Liver (tissue), 9 donors: ENCODE measurements around the gene NR2F1. TPM values are rescaled to one million over a fixed set of nuclear protein-coding genes. Genes with fewer than 3 reads are reported as not detected.

Source experiments
- DNase-seq: peaks from one replicate; pipeline ENCODE4 v3.0.0-alpha.2; 2017; ENCODE audit warnings: low spot score
- H3K27ac ChIP-seq, 2 donors: one replicate each; pipeline ENCODE4 v1.7.0; 2013; ENCODE audit warnings: inconsistent platforms in 2 of 2, low read length in 2 of 2, control low read depth in 1 of 2, low read depth in 1 of 2, mild to moderate bottlenecking in 1 of 2
- H3K27me3 ChIP-seq, 4 donors: one replicate each; pipeline versions ENCODE4 v1.6.1 to v1.7.0; 2013; ENCODE audit warnings: low read length in 3 of 4, inconsistent platforms in 1 of 4, mild to moderate bottlenecking in 1 of 4, moderate library complexity in 1 of 4; ENCODE audit not compliant: control insufficient read depth in 4 of 4, insufficient read depth in 4 of 4
- H3K36me3 ChIP-seq, 4 donors: one replicate each; pipeline versions ENCODE4 v1.6.1 to v1.7.0; 2013; ENCODE audit warnings: low read length in 3 of 4, mild to moderate bottlenecking in 3 of 4, low read depth in 1 of 4, moderate library complexity in 1 of 4; ENCODE audit not compliant: control insufficient read depth in 4 of 4, insufficient read depth in 3 of 4
- H3K4me1 ChIP-seq, 4 donors: one replicate each; pipeline versions ENCODE4 v1.6.1 to v1.7.0; 2013; ENCODE audit warnings: low read length in 3 of 4, mild to moderate bottlenecking in 3 of 4, moderate library complexity in 1 of 4; ENCODE audit not compliant: control insufficient read depth in 4 of 4, insufficient read depth in 4 of 4
- H3K4me3 ChIP-seq, 3 donors: one replicate each; pipeline versions ENCODE4 v1.6.1 to v1.7.0; 2013; ENCODE audit warnings: low read length in 3 of 3, control low read depth in 1 of 3, low read depth in 1 of 3, mild to moderate bottlenecking in 1 of 3
- H3K9ac ChIP-seq, 2 donors: one replicate each; pipeline ENCODE4 v1.7.0; 2013; ENCODE audit warnings: low read length in 2 of 2, mild to moderate bottlenecking in 2 of 2, moderate library complexity in 2 of 2, control low read depth in 1 of 2, low read depth in 1 of 2
- H3K9me3 ChIP-seq, 4 donors: one replicate each; pipeline versions ENCODE4 v1.6.1 to v1.7.0; 2013; ENCODE audit warnings: low read length in 3 of 4; ENCODE audit not compliant: control insufficient read depth in 4 of 4
- ATF3 ChIP-seq: IDR thresholded peaks from 2 replicates; pipeline ENCODE4 v1.6.1; 2016; ENCODE audit warnings: antibody characterized with exemption
- EGR1 ChIP-seq, 2 donors: IDR thresholded peaks; 2 replicates each; pipeline ENCODE4 v1.6.1; 2016 to 2018; ENCODE audit warnings: antibody characterized with exemption in 2 of 2, low read depth in 2 of 2
- FOXA1 ChIP-seq: IDR thresholded peaks from 2 replicates; pipeline ENCODE4 v1.6.1; 2016; ENCODE audit warnings: antibody characterized with exemption
- FOXA2 ChIP-seq: IDR thresholded peaks from 2 replicates; pipeline ENCODE4 v1.6.1; 2016; ENCODE audit warnings: antibody characterized with exemption
- GABPA ChIP-seq, 2 donors: IDR thresholded peaks in 1 of 2; conservative IDR thresholded peaks in 1 of 2; 2 replicates each; pipeline ENCODE4 v1.6.1; 2016; ENCODE audit warnings: antibody characterized with exemption in 2 of 2, mild to moderate bottlenecking in 1 of 2, moderate library complexity in 1 of 2
- HNF4A ChIP-seq, 2 donors: conservative IDR thresholded peaks; 2 replicates each; pipeline ENCODE4 v1.6.1; 2016; ENCODE audit warnings: antibody characterized with exemption in 2 of 2, mild to moderate bottlenecking in 2 of 2
- HNF4G ChIP-seq: IDR thresholded peaks from 2 replicates; pipeline ENCODE4 v1.6.1; 2016; ENCODE audit warnings: antibody characterized with exemption
- JUND ChIP-seq, 2 donors: IDR thresholded peaks; 2 replicates each; pipeline ENCODE4 v1.6.1; 2016; ENCODE audit warnings: antibody characterized with exemption in 2 of 2
- MAX ChIP-seq: IDR thresholded peaks from 2 replicates; pipeline ENCODE4 v1.6.1; 2016; ENCODE audit warnings: antibody characterized with exemption
- NR2F2 ChIP-seq: IDR thresholded peaks from 2 replicates; pipeline ENCODE4 v1.6.1; 2016; ENCODE audit warnings: antibody characterized with exemption
- RAD21 ChIP-seq, 2 donors: IDR thresholded peaks; 2 replicates each; pipeline ENCODE4 v1.6.1; 2016; ENCODE audit warnings: antibody characterized with exemption in 2 of 2, mild to moderate bottlenecking in 2 of 2
- REST ChIP-seq: IDR thresholded peaks from 2 replicates; pipeline ENCODE4 v1.6.1; 2016; ENCODE audit warnings: antibody characterized with exemption, mild to moderate bottlenecking
- RXRA ChIP-seq, 2 donors: IDR thresholded peaks; 2 replicates each; pipeline ENCODE4 v1.6.1; 2017 to 2018; ENCODE audit warnings: antibody characterized with exemption in 2 of 2, mild to moderate bottlenecking in 1 of 2
- SP1 ChIP-seq: IDR thresholded peaks from 2 replicates; pipeline ENCODE4 v1.6.1; 2018; ENCODE audit warnings: antibody characterized with exemption, mild to moderate bottlenecking
- TAF1 ChIP-seq: conservative IDR thresholded peaks from 2 replicates; pipeline ENCODE4 v1.6.1; 2016; ENCODE audit warnings: antibody characterized with exemption, mild to moderate bottlenecking
- YY1 ChIP-seq: IDR thresholded peaks from 2 replicates; pipeline ENCODE4 v1.6.1; 2016; ENCODE audit warnings: antibody characterized with exemption, mild to moderate bottlenecking
- WGBS: extraction: QIAGEN DNeasy Blood & Tissue Kit; methylation state at CpG from one replicate; pipeline ENCODE4 v1.1.7; 2013; 5-methylcytosine and 5-hydroxymethylcytosine counted together
- polyA plus RNA-seq, 2 donors: library from polyadenylated mRNA; stranded (reverse) in 1 of 2; unstranded in 1 of 2; fragments of 200-250 nt in 1 of 2; fragments of >200 nt in 1 of 2; fragmentation: Nextera tagmentation in 1 of 2; extraction: Ambion mirVana in 1 of 2; gene quantifications; one replicate each; pipeline versions ENCODE4 v1.2.1 to v1.2.3, GENCODE V29; 2013 to 2015
- total RNA-seq, 2 donors: library from RNA; depleted of rRNA; stranded (reverse); fragments of >200 nt; gene quantifications; one replicate each; pipeline ENCODE4 v1.2.3, GENCODE V29; 2014
- TF ChIP-seq, protein P1 (sequence below): fragments of 150-350 bp; IDR thresholded peaks from 2 replicates; pipeline ENCODE4 v1.5.1; 2017; ENCODE audit warnings: improper control_type of control experiment, low read depth, low read length; ENCODE audit not compliant: missing input control
- TF ChIP-seq, protein P2 (sequence below): IDR thresholded peaks from 2 replicates; pipeline ENCODE4 v1.6.1; 2016; ENCODE audit warnings: antibody characterized with exemption
- donor health status: healthy.
- donor health status: healthy.
- donor health status: healthy.
- donor health status: healthy.
- donor health status: healthy.

Gene NR2F1
- total and polyA plus RNA-seq, 4 donors, result 3.9 to 13.0 (median 10.6) TPM

GRCh38 chr5:93603078-93603792, 20.2 kb downstream of the NR2F1 start (continued):
- TF ChIP-seq, protein P1, sequence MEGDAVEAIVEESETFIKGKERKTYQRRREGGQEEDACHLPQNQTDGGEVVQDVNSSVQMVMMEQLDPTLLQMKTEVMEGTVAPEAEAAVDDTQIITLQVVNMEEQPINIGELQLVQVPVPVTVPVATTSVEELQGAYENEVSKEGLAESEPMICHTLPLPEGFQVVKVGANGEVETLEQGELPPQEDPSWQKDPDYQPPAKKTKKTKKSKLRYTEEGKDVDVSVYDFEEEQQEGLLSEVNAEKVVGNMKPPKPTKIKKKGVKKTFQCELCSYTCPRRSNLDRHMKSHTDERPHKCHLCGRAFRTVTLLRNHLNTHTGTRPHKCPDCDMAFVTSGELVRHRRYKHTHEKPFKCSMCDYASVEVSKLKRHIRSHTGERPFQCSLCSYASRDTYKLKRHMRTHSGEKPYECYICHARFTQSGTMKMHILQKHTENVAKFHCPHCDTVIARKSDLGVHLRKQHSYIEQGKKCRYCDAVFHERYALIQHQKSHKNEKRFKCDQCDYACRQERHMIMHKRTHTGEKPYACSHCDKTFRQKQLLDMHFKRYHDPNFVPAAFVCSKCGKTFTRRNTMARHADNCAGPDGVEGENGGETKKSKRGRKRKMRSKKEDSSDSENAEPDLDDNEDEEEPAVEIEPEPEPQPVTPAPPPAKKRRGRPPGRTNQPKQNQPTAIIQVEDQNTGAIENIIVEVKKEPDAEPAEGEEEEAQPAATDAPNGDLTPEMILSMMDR, result no peak

GRCh38 chr5:93603793-93604643, 21.0 kb downstream of the NR2F1 start:
- DNase-seq, result no peak
- H3K36me3 ChIP-seq, result no peaks in the 10 kb centered on the region
- no peak overlapping the region for H3K27ac ChIP-seq
- peak overlapping the region in 1 of 3 donors; percentile 32 for H3K4me3 ChIP-seq
- peaks cover 0 to 1% (median 0%) of the 10 kb centered on the region in 4 donors for H3K9me3 ChIP-seq
- H3K4me1 ChIP-seq, result peaks cover 4 to 10% (median 8%) of the 10 kb centered on the region in 4 donors
- H3K27me3 ChIP-seq, result peaks cover 2 to 34% (median 16%) of the 10 kb centered on the region in 4 donors
- WGBS, result 15% methylated on average over 58 of the region's 58 CpGs
- no peak overlapping the region for H3K9ac ChIP-seq
- TF ChIP-seq, protein P2, sequence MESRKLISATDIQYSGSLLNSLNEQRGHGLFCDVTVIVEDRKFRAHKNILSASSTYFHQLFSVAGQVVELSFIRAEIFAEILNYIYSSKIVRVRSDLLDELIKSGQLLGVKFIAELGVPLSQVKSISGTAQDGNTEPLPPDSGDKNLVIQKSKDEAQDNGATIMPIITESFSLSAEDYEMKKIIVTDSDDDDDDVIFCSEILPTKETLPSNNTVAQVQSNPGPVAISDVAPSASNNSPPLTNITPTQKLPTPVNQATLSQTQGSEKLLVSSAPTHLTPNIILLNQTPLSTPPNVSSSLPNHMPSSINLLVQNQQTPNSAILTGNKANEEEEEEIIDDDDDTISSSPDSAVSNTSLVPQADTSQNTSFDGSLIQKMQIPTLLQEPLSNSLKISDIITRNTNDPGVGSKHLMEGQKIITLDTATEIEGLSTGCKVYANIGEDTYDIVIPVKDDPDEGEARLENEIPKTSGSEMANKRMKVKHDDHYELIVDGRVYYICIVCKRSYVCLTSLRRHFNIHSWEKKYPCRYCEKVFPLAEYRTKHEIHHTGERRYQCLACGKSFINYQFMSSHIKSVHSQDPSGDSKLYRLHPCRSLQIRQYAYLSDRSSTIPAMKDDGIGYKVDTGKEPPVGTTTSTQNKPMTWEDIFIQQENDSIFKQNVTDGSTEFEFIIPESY, result no peak
- TF ChIP-seq ATF3 (no peak), HNF4A (conservative IDR thresholded peaks at IDR 0.05) (no peak), EGR1 (IDR thresholded peaks at IDR 0.05; ENCODE audit: low read depth in 2 of 2) (no peak), GABPA (IDR thresholded peaks at IDR 0.05 in 1 of 2, conservative IDR thresholded peaks at IDR 0.05 in 1 of 2) (no peak), FOXA2 (no peak), YY1 (no peak), RAD21 (IDR thresholded peaks at IDR 0.05) (no peak), HNF4G (no peak), SP1 (no peak), FOXA1 (no peak), JUND (IDR thresholded peaks at IDR 0.05) (no peak), NR2F2 (no peak), RXRA (IDR thresholded peaks at IDR 0.05) (no peak), TAF1 (no peak), REST (no peak), MAX (no peak)
- TF ChIP-seq, protein P1, result no peak
